GM19463 (cell line): Measurements from ENCODE around the gene CYP2A13.
"Not testable (repeated sequence)": the region's sequence is repeated elsewhere in the genome, so short reads cannot be mapped to it uniquely, and the experiment has no call there.

Source experiments
- ATAC-seq: cut with Tn5 transposase; IDR thresholded peaks from one replicate; pipeline ENCODE4 v1.9.1; 2021; ENCODE audit warnings: mild to moderate bottlenecking, moderate library complexity; ENCODE audit not compliant: unreplicated experiment

Gene CYP2A13, protein sequence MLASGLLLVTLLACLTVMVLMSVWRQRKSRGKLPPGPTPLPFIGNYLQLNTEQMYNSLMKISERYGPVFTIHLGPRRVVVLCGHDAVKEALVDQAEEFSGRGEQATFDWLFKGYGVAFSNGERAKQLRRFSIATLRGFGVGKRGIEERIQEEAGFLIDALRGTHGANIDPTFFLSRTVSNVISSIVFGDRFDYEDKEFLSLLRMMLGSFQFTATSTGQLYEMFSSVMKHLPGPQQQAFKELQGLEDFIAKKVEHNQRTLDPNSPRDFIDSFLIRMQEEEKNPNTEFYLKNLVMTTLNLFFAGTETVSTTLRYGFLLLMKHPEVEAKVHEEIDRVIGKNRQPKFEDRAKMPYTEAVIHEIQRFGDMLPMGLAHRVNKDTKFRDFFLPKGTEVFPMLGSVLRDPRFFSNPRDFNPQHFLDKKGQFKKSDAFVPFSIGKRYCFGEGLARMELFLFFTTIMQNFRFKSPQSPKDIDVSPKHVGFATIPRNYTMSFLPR

GRCh38 chr19:41088151-41088550 is at the start of gene CYP2A13:
Gene CYP2A13 (plus strand): TSS chr19:41088451. CDS start chr19:41088472, 21 bp downstream.
- ATAC-seq: no peak

GRCh38 chr19:41039806-41040205 is 48.4 kb upstream of the CYP2A13 start:
- no peak for ATAC-seq

GRCh38 chr19:41045095-41045494 is 43.2 kb upstream of the CYP2A13 start:
- not testable (repeated sequence) for ATAC-seq

- ATAC-seq: no peak
Observed at GRCh38 chr19:41050426-41050825, 37.8 kb upstream of the CYP2A13 start.

DNA sequence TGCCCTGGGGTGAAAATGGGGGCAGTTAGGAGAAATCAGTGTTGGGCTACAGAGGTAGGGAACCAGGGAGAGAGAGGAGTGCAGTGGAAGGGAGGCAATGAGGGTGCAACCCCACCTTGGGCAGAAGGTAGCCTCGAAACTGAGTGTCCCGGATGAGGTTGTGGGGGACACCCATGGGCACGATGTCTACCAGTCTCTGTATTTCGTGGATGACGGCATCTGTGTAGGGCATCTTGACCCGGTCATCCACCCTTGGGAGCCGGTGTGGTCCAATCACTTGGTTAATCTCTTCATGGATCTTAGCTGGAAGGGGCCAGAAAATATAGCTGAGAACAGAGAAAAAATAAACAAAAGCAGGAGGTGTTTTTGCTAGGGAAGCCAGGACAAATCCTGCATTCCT is 36.1 kb upstream of the CYP2A13 start:
- ATAC-seq: not testable (repeated sequence)

DNA sequence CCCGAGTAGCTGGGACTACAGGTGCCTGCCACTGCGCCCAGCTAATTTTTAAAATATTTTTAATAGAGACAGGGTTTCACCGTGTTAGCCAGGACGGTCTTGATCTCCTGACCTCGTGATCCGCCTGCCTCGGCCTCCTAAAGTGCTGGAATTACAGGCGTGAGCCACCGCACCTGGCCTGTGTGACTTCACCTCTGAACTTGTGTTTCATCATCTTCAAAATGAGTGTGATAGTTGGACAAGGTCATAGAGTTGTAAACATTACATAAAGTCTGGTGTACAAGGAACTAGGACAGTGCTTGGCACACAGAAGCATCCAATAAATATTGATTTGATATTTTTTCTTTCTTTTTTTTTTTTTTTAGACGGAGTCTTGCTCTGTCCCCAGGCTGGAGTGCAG is 34.9 kb upstream of the CYP2A13 start:
- not testable (repeated sequence) for ATAC-seq

DNA sequence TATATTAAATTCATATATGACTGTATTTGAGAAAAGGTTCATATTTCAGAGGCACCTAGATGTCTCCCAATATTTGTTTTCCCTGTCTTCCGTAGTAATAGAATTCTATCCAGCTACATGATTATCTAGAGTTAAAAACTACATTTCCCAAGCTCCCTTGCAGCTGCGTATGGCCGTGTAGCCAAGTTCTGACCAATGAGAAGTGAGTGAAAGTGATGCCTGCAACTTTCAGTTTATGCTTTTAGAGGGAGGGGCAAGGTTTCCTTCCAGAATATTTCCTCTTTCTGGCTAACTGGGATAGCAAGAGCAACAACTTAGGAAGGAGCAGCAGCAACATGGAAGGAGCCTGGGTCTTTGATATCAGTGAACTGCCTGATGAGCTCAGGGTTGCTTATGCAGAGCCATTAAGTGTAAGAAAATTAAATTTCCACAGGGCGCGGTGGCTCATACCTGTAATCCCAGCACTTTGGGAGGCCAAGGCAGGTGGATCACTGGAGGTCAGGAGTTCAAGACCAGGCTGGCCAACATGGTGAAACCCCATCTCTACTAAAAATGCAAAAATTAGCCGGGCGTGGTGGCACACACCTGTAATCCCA is 23.2 kb upstream of the CYP2A13 start:
- ATAC-seq: no peak

DNA sequence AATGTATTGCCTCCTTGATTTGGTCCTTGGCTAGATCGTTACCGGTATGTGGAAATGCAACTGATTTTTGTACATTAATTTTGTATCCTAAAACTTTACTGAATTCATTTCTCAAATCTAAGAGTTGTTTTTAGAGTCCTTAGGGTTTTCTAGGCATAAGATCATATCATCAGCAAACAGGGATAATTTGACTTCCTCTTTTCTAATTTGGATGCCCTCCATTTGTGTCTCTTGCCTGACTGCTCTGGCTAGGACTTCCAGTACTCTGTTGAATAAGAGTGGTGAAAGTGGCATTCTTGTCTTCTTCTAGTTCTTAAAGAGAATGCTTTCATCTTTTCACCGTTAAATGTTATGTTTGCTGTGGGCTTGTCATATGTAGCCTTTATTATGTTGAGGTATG is 12.0 kb upstream of the CYP2A13 start:
- no peak for ATAC-seq

GRCh38 chr19:41083516-41083915 is 4.7 kb upstream of the CYP2A13 start:
- no peak for ATAC-seq

- no peak for ATAC-seq
Observed at GRCh38 chr19:41085748-41086415, 2.4 kb upstream of the CYP2A13 start.

- ATAC-seq: no peak
Observed at GRCh38 chr19:41089959-41090358, 1.7 kb downstream of the CYP2A13 start.

- no peak for ATAC-seq
Observed at GRCh38 chr19:41095703-41096102, 7.5 kb downstream of the CYP2A13 start.

GRCh38 chr19:41096353-41096752 is 8.1 kb downstream of the CYP2A13 start:
- ATAC-seq: no peak

GRCh38 chr19:41097302-41097701 is 9.1 kb downstream of the CYP2A13 start:
- no peak for ATAC-seq

DNA sequence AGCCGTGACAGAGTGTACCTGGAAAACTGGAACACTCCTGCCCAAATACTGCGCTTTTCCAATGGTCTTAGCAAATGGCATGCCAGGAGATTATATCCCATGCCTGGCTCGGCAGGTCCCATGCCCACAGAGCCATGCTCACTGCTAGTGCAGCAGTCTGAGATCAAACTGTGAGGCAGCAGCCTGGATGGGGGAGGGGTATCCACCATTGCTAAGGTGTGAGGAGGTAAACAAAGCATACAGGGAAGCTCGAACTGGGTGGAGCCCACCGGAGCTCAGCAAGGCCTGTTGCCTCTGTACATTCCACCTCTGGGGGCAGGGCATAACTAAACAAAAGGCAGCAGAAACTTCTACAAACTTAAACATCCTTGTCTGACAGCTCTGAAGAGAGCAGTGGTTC is 10.5 kb downstream of the CYP2A13 start:
- no peak for ATAC-seq

DNA sequence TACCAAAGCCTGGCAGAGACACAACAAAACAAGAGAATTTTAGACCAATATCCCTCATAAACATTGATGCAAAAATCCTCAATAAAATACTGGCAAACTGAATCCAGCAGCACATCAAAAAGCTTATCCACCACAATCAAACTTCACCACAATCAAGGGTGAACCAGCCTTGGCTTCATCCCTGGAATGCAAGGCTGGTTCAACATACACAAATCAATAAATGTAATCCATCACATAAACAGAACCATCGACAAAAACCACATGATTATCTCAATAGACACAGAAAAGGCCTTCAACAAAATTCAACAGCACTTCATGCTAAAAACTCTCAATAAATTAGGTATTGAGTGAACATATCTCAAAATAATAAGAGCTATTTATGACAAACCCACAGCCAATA is 14.0 kb downstream of the CYP2A13 start:
- not testable (repeated sequence) for ATAC-seq

DNA sequence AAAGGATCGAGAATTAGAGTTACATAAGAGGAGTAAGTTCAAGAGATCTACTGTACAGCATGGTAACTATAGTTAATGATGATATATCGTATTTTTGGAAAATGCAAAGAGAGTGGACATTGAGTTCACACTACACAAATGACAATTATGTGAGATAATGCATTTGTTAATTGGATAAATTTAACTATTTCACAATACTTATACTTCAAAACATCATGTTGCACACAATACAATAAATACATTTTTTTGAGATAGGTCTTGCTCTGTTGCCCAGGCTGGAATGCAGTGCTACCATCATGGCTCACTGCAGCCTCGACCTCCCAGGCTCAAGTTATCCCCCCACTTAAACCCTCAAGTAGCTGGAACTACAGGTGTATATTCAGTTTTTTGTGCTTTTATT is 17.9 kb downstream of the CYP2A13 start:
- ATAC-seq: no peak

DNA sequence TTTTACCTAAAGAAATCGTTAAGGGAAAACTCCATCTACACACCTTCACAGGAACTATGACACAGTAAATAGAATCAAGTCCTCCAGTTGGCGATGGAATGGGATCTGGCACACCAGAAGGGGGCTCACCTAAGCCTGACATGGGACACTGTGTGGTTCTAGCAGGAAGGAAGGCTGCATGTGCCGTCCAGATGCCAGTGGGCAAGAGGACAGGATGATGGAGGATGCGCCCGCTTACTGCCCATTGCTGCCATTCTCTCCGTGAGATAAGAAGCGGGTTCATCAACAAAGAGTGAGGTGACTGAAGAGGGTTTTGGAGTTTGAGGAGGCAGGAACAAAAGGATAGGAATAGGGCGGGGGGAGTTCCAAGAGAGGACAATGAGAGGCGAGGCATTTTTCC is 23.0 kb downstream of the CYP2A13 start:
- no peak for ATAC-seq

- no peak for ATAC-seq
Observed at GRCh38 chr19:41111750-41112295, 23.6 kb downstream of the CYP2A13 start.

DNA sequence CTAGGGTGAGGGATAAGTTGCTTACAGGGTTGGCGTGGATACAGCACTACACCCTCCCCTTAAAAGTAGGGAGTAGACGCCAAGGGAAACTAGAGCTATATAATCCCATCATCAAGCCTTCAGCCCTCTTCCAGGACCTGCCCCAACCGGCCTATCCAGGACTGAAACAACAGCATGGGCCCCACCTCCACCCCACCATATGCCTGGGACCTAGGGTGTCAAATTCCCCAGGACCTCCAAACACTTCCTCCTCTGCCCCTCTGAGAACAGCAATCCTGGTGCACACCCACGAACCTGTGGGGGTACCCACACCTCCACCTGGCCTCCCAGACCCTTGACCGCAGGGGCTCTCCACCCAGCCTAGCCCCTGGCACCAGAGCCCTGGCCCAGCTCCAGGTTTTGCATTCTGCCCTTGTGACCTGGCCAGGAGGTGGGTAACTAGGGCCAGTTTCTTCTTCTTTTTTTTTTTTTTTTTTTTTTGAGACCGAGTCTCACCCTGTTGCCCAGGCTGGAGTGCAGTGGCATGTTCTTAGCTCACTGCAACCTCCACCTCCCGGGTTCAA is 24.6 kb downstream of the CYP2A13 start:
- no peak for ATAC-seq

DNA sequence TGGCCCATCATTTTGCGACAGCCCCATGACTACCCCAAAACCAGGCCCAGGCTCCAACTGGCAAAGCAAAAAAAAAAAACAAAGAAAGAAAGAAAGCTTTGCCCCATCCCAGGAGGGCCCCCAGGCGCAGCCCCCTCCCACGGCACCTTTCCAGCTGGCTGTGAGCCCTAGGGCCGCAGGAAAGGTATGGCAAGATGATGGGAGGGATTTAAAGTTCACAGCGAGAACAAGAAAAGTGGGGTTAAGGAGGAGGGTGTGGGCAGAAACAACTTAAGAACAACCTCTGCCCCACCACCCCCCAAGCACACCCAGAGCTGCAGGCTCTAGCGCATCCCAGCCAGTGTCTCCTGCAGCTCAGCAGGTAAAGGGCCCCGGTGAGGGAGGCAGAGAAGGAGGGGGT is 25.9 kb downstream of the CYP2A13 start, which contains the start of gene CYP2F1:
TSS of gene CYP2F1 (plus strand) at position 301 of the 400 bp plus-strand sequence. CDS start 1,757 bp downstream, outside the sequence.
- no peak for ATAC-seq
